Neural progenitor cell (in vitro differentiated cells): ENCODE results near the gene MRPL33.

Source experiments
- CTCF ChIP-seq: fragments of 200-600 bp; sonication (generic); IDR thresholded peaks from 2 replicates; pipeline ENCODE4 v1.5.1; 2017; ENCODE audit warnings: antibody characterized with exemption, mild to moderate bottlenecking
- EZH2 ChIP-seq: fragments of 200-600 bp; sonication (generic); IDR thresholded peaks from 2 replicates; pipeline ENCODE4 v1.6.1; 2017; ENCODE audit warnings: antibody characterized with exemption, mild to moderate bottlenecking, moderate library complexity

GRCh38 chr2:27742571-27742970 is 28.9 kb upstream of the MRPL33 start:
- no peak for TF ChIP-seq CTCF
- TF ChIP-seq EZH2 = no peak
